ENCODE measurements around the gene TMEM53.
A peak's percentile ranks its signal among the peaks of the same experiment; 100 is the strongest.

Gene TMEM53

DNA sequence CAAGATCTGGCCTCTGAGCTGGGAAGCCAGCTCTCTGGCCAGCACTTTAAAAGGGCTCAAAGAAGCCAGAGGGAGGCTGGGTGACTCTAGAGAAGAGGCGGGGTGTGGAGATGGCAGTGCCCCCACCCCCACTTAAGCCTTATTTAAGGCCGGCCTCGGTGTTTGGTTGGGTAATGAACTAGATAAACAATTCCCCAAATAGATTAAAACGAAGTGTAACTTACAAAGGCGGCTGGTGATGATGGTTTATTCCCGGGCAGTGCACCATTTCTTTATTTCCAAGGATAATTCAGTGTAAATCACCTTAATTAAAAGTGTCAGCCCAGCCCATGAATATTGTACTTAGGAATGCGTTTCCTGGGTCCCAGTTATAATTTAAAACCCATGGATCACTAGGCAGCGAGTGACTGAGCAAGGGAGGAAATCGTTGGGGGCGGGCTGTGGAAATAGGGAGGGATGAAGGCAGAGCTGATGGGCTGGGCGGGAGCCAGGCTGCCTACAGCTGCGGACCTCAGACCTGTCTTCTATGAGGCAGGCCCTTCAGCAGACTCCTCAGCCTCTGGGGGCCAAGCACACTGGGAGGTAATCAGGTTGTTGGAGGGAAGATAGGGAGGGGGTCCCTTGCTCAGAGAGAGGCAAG is 54.9 kb downstream of the TMEM53 start:
- Histone ChIP-seq H4K8ac (ENCODE audit: low read depth, low read length) (no peak overlapping the region), H3K4me1 (ENCODE audit: control insufficient read depth in 2 of 2, insufficient read depth in 1 of 2, low read depth in 1 of 2, low read length in 2 of 2) (peaks cover 5% of the 10 kb centered on the region in 2 donors), H3K79me1 (ENCODE audit: low read depth, low read length) (no peaks in the 10 kb centered on the region), H4K91ac (ENCODE audit: low read depth, low read length, poor library complexity) (no peak overlapping the region), H2BK15ac (ENCODE audit: low read length) (no peak overlapping the region), H3K4ac (ENCODE audit: low read length) (no peak overlapping the region), H3K9ac (ENCODE audit: low read depth, low read length, poor library complexity) (no peak overlapping the region), H2BK12ac (ENCODE audit: low read length) (no peak overlapping the region), H2AK5ac (ENCODE audit: low read depth, low read length) (no peak overlapping the region), H2BK120ac (ENCODE audit: low read depth, low read length) (no peak overlapping the region), H3K9me3 (replicated peaks in 1 of 2; ENCODE audit: control insufficient read depth in 2 of 2, insufficient read depth in 1 of 2, low read depth in 1 of 2, low read length in 2 of 2) (no peaks in the 10 kb centered on the region), H3K14ac (ENCODE audit: low read length) (no peak overlapping the region), H3K18ac (ENCODE audit: low read length) (no peak overlapping the region), H2BK5ac (ENCODE audit: low read length) (no peak overlapping the region), H3K4me2 (ENCODE audit: insufficient read depth, low read length, poor library complexity, severe bottlenecking) (no peak overlapping the region), H3K27ac (replicated peaks; ENCODE audit: low read length) (no peak overlapping the region), H3K23ac (ENCODE audit: low read depth, low read length, poor library complexity) (no peak overlapping the region), H3K27me3 (ENCODE audit: control insufficient read depth in 3 of 3, insufficient read depth in 3 of 3, low read depth in 1 of 3, low read length in 3 of 3) (peaks cover 0 to 35% (median 2%) of the 10 kb centered on the region in 3 experiments), H2AFZ (ENCODE audit: low read length) (no peak overlapping the region), H3K36me3 (replicated peaks in 1 of 2; ENCODE audit: control insufficient read depth in 2 of 2, insufficient read depth in 2 of 2, low read length in 2 of 2) (peaks cover 0 to 54% of the 10 kb centered on the region in 2 donors), H3K4me3 (ENCODE audit: low read length in 2 of 2) (no peak overlapping the region)
- DNase-seq (ENCODE audit: low spot score): no peak
- no CpG with 5 or more reads among the region's 12 CpGs for WGBS, 2 donors (ENCODE audit: extremely low coverage in 2 of 2, insufficient read length in 2 of 2, insufficient replicate concordance in 1 of 2)

- no peaks in the 10 kb centered on the region for H3K9me3 ChIP-seq (replicated peaks in 1 of 2; ENCODE audit: control insufficient read depth in 2 of 2, insufficient read depth in 1 of 2, low read depth in 1 of 2, low read length in 2 of 2)
- peak overlapping the region in 1 of 2 donors; percentile 45 for H3K4me3 ChIP-seq (ENCODE audit: low read length in 2 of 2)
- no peak overlapping the region for H2BK15ac ChIP-seq (ENCODE audit: low read length)
- no peak overlapping the region for H3K4me2 ChIP-seq (ENCODE audit: insufficient read depth, low read length, poor library complexity, severe bottlenecking)
- H2BK5ac ChIP-seq (ENCODE audit: low read length): no peak overlapping the region
- peaks cover 0 to 52% of the 10 kb centered on the region in 2 donors for H3K36me3 ChIP-seq (replicated peaks in 1 of 2; ENCODE audit: control insufficient read depth in 2 of 2, insufficient read depth in 2 of 2, low read length in 2 of 2)
- no peaks in the 10 kb centered on the region for H3K79me1 ChIP-seq (ENCODE audit: low read depth, low read length)
- no CpG with 5 or more reads among the region's 1 CpG for WGBS, 2 donors (ENCODE audit: extremely low coverage in 2 of 2, insufficient read length in 2 of 2, insufficient replicate concordance in 1 of 2)
- no peak overlapping the region for H2AK5ac ChIP-seq (ENCODE audit: low read depth, low read length)
- H3K27me3 ChIP-seq (ENCODE audit: control insufficient read depth in 3 of 3, insufficient read depth in 3 of 3, low read depth in 1 of 3, low read length in 3 of 3): peaks cover 0 to 35% (median 2%) of the 10 kb centered on the region in 3 experiments
- no peak for DNase-seq (ENCODE audit: low spot score)
- H3K18ac ChIP-seq (ENCODE audit: low read length): peak overlapping the region; percentile 21
- H3K4me1 ChIP-seq (ENCODE audit: control insufficient read depth in 2 of 2, insufficient read depth in 1 of 2, low read depth in 1 of 2, low read length in 2 of 2): peaks cover 5% of the 10 kb centered on the region in 2 donors
- H4K8ac ChIP-seq (ENCODE audit: low read depth, low read length): no peak overlapping the region
- no peak overlapping the region for H3K27ac ChIP-seq (replicated peaks; ENCODE audit: low read length)
- H3K4ac ChIP-seq (ENCODE audit: low read length): no peak overlapping the region
- no peak overlapping the region for H3K9ac ChIP-seq (ENCODE audit: low read depth, low read length, poor library complexity)
- no peak overlapping the region for H3K14ac ChIP-seq (ENCODE audit: low read length)
- no peak overlapping the region for H2AFZ ChIP-seq (ENCODE audit: low read length)
- H2BK120ac ChIP-seq (ENCODE audit: low read depth, low read length): no peak overlapping the region
- no peak overlapping the region for H3K23ac ChIP-seq (ENCODE audit: low read depth, low read length, poor library complexity)
- H4K91ac ChIP-seq (ENCODE audit: low read depth, low read length, poor library complexity): no peak overlapping the region
- H2BK12ac ChIP-seq (ENCODE audit: low read length): no peak overlapping the region
Measured at GRCh38 chr1:44617703-44618029, 56.6 kb downstream of the TMEM53 start.

DNA sequence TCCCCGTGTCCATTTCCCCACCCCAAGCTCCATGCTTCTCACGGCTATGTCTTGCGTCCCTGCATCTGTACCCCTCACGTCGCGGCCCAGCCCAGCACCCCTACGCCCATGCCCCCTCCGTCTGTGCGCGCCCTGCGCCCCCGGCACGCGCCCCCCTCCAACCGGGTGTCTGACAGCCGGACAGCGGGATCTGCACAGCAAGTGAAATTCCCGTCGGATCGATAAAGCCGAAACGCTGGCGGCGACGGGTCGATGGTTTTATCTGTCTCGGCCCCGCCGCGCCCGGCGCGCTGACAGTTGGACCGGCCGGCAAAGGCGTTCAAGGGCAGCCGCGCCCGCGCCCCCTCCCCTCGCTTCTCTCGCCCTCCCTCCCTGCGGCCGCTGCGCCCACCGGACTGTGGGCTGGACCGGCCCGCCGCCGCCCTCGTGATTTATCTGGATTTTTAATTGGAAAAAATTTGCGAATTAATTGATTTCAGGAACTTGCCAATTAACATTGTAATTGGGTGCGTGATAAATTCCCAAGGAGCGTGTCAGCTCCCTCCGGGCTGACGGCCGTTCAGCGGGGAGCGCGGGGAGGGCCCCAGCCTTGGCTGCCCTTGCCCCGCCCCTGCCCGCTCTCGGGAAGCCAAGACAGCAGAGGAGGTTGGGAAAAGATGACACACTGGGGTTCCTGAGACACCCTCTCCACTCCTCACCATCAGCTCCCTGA is 57.1 kb downstream of the TMEM53 start:
- H3K4ac ChIP-seq (ENCODE audit: low read length): no peak overlapping the region
- H2BK15ac ChIP-seq (ENCODE audit: low read length): no peak overlapping the region
- peak overlapping the region; percentile 40 for H3K9ac ChIP-seq (ENCODE audit: low read depth, low read length, poor library complexity)
- no peaks in the 10 kb centered on the region for H3K79me1 ChIP-seq (ENCODE audit: low read depth, low read length)
- H2BK5ac ChIP-seq (ENCODE audit: low read length): no peak overlapping the region
- H3K36me3 ChIP-seq (replicated peaks in 1 of 2; ENCODE audit: control insufficient read depth in 2 of 2, insufficient read depth in 2 of 2, low read length in 2 of 2): peaks cover 0 to 49% of the 10 kb centered on the region in 2 donors
- peaks cover 0 to 35% (median 2%) of the 10 kb centered on the region in 3 experiments for H3K27me3 ChIP-seq (ENCODE audit: control insufficient read depth in 3 of 3, insufficient read depth in 3 of 3, low read depth in 1 of 3, low read length in 3 of 3)
- H3K4me2 ChIP-seq (ENCODE audit: insufficient read depth, low read length, poor library complexity, severe bottlenecking): peak overlapping the region; percentile 45
- no peak overlapping the region for H3K27ac ChIP-seq (replicated peaks; ENCODE audit: low read length)
- H3K9me3 ChIP-seq (replicated peaks in 1 of 2; ENCODE audit: control insufficient read depth in 2 of 2, insufficient read depth in 1 of 2, low read depth in 1 of 2, low read length in 2 of 2): no peaks in the 10 kb centered on the region
- no peak for DNase-seq (ENCODE audit: low spot score)
- peak overlapping the region; percentile 21 for H3K23ac ChIP-seq (ENCODE audit: low read depth, low read length, poor library complexity)
- no peak overlapping the region for H4K8ac ChIP-seq (ENCODE audit: low read depth, low read length)
- no peak overlapping the region for H2BK120ac ChIP-seq (ENCODE audit: low read depth, low read length)
- no peak overlapping the region for H2BK12ac ChIP-seq (ENCODE audit: low read length)
- no peak overlapping the region for H2AK5ac ChIP-seq (ENCODE audit: low read depth, low read length)
- no peak overlapping the region for H4K91ac ChIP-seq (ENCODE audit: low read depth, low read length, poor library complexity)
- peak overlapping the region in 1 of 2 donors; percentile 45 for H3K4me3 ChIP-seq (ENCODE audit: low read length in 2 of 2)
- H3K18ac ChIP-seq (ENCODE audit: low read length): peak overlapping the region; percentile 21
- no peak overlapping the region for H2AFZ ChIP-seq (ENCODE audit: low read length)
- WGBS, 2 donors (ENCODE audit: extremely low coverage in 2 of 2, insufficient read length in 2 of 2, insufficient replicate concordance in 1 of 2): no CpG with 5 or more reads among the region's 63 CpGs
- H3K14ac ChIP-seq (ENCODE audit: low read length): no peak overlapping the region
- peaks cover 5% of the 10 kb centered on the region in 2 donors for H3K4me1 ChIP-seq (ENCODE audit: control insufficient read depth in 2 of 2, insufficient read depth in 1 of 2, low read depth in 1 of 2, low read length in 2 of 2)

- H4K8ac ChIP-seq (ENCODE audit: low read depth, low read length): no peak overlapping the region
- no peak overlapping the region for H2BK5ac ChIP-seq (ENCODE audit: low read length)
- peak overlapping the region; percentile 21 for H3K23ac ChIP-seq (ENCODE audit: low read depth, low read length, poor library complexity)
- no peak overlapping the region for H3K27ac ChIP-seq (replicated peaks; ENCODE audit: low read length)
- H3K14ac ChIP-seq (ENCODE audit: low read length): no peak overlapping the region
- H3K4me2 ChIP-seq (ENCODE audit: insufficient read depth, low read length, poor library complexity, severe bottlenecking): peak overlapping the region; percentile 45
- H2AK5ac ChIP-seq (ENCODE audit: low read depth, low read length): no peak overlapping the region
- H3K36me3 ChIP-seq (replicated peaks in 1 of 2; ENCODE audit: control insufficient read depth in 2 of 2, insufficient read depth in 2 of 2, low read length in 2 of 2): peaks cover 0 to 50% of the 10 kb centered on the region in 2 donors
- H3K9me3 ChIP-seq (replicated peaks in 1 of 2; ENCODE audit: control insufficient read depth in 2 of 2, insufficient read depth in 1 of 2, low read depth in 1 of 2, low read length in 2 of 2): no peaks in the 10 kb centered on the region
- no peak overlapping the region for H2BK15ac ChIP-seq (ENCODE audit: low read length)
- no peak overlapping the region for H3K9ac ChIP-seq (ENCODE audit: low read depth, low read length, poor library complexity)
- peaks cover 1 to 5% of the 10 kb centered on the region in 2 donors for H3K4me1 ChIP-seq (ENCODE audit: control insufficient read depth in 2 of 2, insufficient read depth in 1 of 2, low read depth in 1 of 2, low read length in 2 of 2)
- H3K18ac ChIP-seq (ENCODE audit: low read length): no peak overlapping the region
- peaks cover 0 to 35% (median 2%) of the 10 kb centered on the region in 3 experiments for H3K27me3 ChIP-seq (ENCODE audit: control insufficient read depth in 3 of 3, insufficient read depth in 3 of 3, low read depth in 1 of 3, low read length in 3 of 3)
- peak overlapping the region in 1 of 2 donors; percentile 42 for H3K4me3 ChIP-seq (ENCODE audit: low read length in 2 of 2)
- no peak overlapping the region for H2AFZ ChIP-seq (ENCODE audit: low read length)
- H3K4ac ChIP-seq (ENCODE audit: low read length): no peak overlapping the region
- no peak for DNase-seq (ENCODE audit: low spot score)
- no peak overlapping the region for H2BK120ac ChIP-seq (ENCODE audit: low read depth, low read length)
- WGBS, 2 donors (ENCODE audit: extremely low coverage in 2 of 2, insufficient read length in 2 of 2, insufficient replicate concordance in 1 of 2): no CpG with 5 or more reads among the region's 4 CpGs
- no peak overlapping the region for H2BK12ac ChIP-seq (ENCODE audit: low read length)
- no peaks in the 10 kb centered on the region for H3K79me1 ChIP-seq (ENCODE audit: low read depth, low read length)
- H4K91ac ChIP-seq (ENCODE audit: low read depth, low read length, poor library complexity): no peak overlapping the region
Measured at GRCh38 chr1:44616284-44616990, 57.8 kb downstream of the TMEM53 start.

Data from neuronal stem cell (in vitro differentiated cells).